Endothelial cell of umbilical vein (primary cell): ENCODE results near the gene PLAAT3.

Experiments
- CTCF ChIP-seq, 2 donors: IDR thresholded peaks; 1 replicate in 1 of 2; 2 replicates in 1 of 2; pipeline ENCODE4 v1.5.1; 2011; ENCODE audit warnings: low read length in 2 of 2, mild to moderate bottlenecking in 2 of 2, moderate library complexity in 2 of 2, control low read depth in 1 of 2, inconsistent platforms in 1 of 2, low read depth in 1 of 2; ENCODE audit not compliant: insufficient read depth in 1 of 2; ENCODE audit errors: extremely low read depth in 1 of 2
- EZH2 ChIP-seq: IDR thresholded peaks from 2 replicates; pipeline ENCODE4 v1.6.1; 2012; ENCODE audit warnings: borderline replicate concordance, low read depth, mild to moderate bottlenecking, moderate library complexity, low read length, inconsistent platforms; ENCODE audit not compliant: severe bottlenecking
- GATA2 ChIP-seq: IDR thresholded peaks from 2 replicates; pipeline ENCODE4 v1.7.0; 2011; ENCODE audit warnings: low read depth, mild to moderate bottlenecking, moderate library complexity, mixed read lengths, low read length; ENCODE audit not compliant: insufficient read length, insufficient read depth
- JUN ChIP-seq: IDR thresholded peaks from 2 replicates; pipeline ENCODE4 v1.6.1; 2011; ENCODE audit warnings: borderline replicate concordance, low read depth; ENCODE audit not compliant: insufficient read length, insufficient read depth
- POLR2A ChIP-seq: IDR thresholded peaks from 2 replicates; pipeline ENCODE4 v1.6.1; 2012; ENCODE audit warnings: low read depth, mild to moderate bottlenecking, control low read depth, low read length
- POLR2AphosphoS5 ChIP-seq: IDR thresholded peaks from 2 replicates; pipeline ENCODE4 v1.6.1; 2012; ENCODE audit warnings: low read depth, mild to moderate bottlenecking, control low read depth, low read length, moderate library complexity; ENCODE audit not compliant: insufficient read depth

GRCh38 chr11:63652671-63653070, 38.4 kb upstream of the PLAAT3 start:
- TF ChIP-seq EZH2 (no peak), JUN (no peak), CTCF (IDR thresholded peaks at IDR 0.05; ENCODE audit: extremely low read depth in 1 of 2, insufficient read depth in 1 of 2, low read depth in 1 of 2, low read length in 2 of 2) (no peak), POLR2A (no peak), POLR2AphosphoS5 (no peak), GATA2 (no peak)
